HL-60 (cell line): ENCODE measurements around the gene CLEC4M.

Source experiments
- DNase-seq, 2 experiments: peaks; one replicate each; pipeline ENCODE4 v3.0.0-alpha.2; 2010 to 2020; ENCODE audit warnings: low read depth in 1 of 2, low spot score in 1 of 2
- H3K27ac ChIP-seq: fragments of 250-450 bp; sonication (Bioruptor Pico); replicated peaks from 2 replicates; pipeline ENCODE4 v1.5.1; 2020; ENCODE audit warnings: mild to moderate bottlenecking, moderate library complexity
- H3K27me3 ChIP-seq: fragments of 250-450 bp; sonication (Bioruptor Pico); 2 replicates; pipeline ENCODE4 v1.5.1; 2021; ENCODE audit warnings: mild to moderate bottlenecking, moderate library complexity; ENCODE audit not compliant: insufficient read depth, poor library complexity, severe bottlenecking
- H3K4me3 ChIP-seq: replicated peaks from 2 replicates; pipeline ENCODE4 v1.5.1; 2011; ENCODE audit warnings: mild to moderate bottlenecking, control low read depth, low read length; ENCODE audit not compliant: insufficient read depth
- GABPA ChIP-seq: IDR thresholded peaks from 2 replicates; pipeline ENCODE4 v1.6.1; 2012; ENCODE audit warnings: low read depth
- POLR2AphosphoS5 ChIP-seq: IDR thresholded peaks from 2 replicates; pipeline ENCODE4 v1.6.1; 2012; ENCODE audit warnings: low read depth
- SPI1 ChIP-seq: IDR thresholded peaks from 2 replicates; pipeline ENCODE4 v1.6.1; 2012; ENCODE audit warnings: low read depth, mild to moderate bottlenecking, borderline replicate concordance
- TF ChIP-seq, protein P1 (sequence below): IDR thresholded peaks from 2 replicates; pipeline ENCODE4 v1.6.1; 2012; ENCODE audit warnings: low read depth; ENCODE audit not compliant: insufficient replicate concordance
- TF ChIP-seq, protein P2 (sequence below): IDR thresholded peaks from one replicate; pipeline ENCODE4 v1.5.1; 2011; ENCODE audit warnings: low read length, control low read depth, inconsistent platforms; ENCODE audit not compliant: insufficient read depth

The CLEC4M gene

DNA sequence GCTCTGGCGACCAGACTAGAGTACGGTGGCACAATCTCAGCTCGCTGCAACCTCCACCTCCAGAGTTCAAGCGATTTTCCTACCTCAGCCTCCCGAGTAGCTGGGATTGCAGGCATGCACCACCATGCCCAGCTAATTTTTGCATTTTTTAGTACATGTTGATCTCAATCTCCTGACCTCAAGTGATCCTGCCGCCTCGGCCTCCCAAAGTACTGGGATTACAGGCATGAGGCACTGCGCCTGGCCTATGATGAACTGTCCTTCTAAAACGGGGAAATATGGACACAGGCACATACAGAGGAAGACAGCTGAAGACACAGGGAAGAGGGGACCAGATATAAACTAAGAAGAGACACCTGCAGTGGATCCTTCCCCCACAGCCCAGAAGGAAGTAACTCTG lies 12.7 kb downstream of the CLEC4M start:
- no peak for DNase-seq
- H3K27ac ChIP-seq: no peak overlapping the region
- H3K27me3 ChIP-seq: no peaks in the 10 kb centered on the region
- H3K4me3 ChIP-seq: no peak overlapping the region
- no peak for TF ChIP-seq GABPA
- TF ChIP-seq, protein P1, sequence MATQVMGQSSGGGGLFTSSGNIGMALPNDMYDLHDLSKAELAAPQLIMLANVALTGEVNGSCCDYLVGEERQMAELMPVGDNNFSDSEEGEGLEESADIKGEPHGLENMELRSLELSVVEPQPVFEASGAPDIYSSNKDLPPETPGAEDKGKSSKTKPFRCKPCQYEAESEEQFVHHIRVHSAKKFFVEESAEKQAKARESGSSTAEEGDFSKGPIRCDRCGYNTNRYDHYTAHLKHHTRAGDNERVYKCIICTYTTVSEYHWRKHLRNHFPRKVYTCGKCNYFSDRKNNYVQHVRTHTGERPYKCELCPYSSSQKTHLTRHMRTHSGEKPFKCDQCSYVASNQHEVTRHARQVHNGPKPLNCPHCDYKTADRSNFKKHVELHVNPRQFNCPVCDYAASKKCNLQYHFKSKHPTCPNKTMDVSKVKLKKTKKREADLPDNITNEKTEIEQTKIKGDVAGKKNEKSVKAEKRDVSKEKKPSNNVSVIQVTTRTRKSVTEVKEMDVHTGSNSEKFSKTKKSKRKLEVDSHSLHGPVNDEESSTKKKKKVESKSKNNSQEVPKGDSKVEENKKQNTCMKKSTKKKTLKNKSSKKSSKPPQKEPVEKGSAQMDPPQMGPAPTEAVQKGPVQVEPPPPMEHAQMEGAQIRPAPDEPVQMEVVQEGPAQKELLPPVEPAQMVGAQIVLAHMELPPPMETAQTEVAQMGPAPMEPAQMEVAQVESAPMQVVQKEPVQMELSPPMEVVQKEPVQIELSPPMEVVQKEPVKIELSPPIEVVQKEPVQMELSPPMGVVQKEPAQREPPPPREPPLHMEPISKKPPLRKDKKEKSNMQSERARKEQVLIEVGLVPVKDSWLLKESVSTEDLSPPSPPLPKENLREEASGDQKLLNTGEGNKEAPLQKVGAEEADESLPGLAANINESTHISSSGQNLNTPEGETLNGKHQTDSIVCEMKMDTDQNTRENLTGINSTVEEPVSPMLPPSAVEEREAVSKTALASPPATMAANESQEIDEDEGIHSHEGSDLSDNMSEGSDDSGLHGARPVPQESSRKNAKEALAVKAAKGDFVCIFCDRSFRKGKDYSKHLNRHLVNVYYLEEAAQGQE: no peak
- TF ChIP-seq, protein P2, sequence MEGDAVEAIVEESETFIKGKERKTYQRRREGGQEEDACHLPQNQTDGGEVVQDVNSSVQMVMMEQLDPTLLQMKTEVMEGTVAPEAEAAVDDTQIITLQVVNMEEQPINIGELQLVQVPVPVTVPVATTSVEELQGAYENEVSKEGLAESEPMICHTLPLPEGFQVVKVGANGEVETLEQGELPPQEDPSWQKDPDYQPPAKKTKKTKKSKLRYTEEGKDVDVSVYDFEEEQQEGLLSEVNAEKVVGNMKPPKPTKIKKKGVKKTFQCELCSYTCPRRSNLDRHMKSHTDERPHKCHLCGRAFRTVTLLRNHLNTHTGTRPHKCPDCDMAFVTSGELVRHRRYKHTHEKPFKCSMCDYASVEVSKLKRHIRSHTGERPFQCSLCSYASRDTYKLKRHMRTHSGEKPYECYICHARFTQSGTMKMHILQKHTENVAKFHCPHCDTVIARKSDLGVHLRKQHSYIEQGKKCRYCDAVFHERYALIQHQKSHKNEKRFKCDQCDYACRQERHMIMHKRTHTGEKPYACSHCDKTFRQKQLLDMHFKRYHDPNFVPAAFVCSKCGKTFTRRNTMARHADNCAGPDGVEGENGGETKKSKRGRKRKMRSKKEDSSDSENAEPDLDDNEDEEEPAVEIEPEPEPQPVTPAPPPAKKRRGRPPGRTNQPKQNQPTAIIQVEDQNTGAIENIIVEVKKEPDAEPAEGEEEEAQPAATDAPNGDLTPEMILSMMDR: no peak
- no peak for TF ChIP-seq POLR2AphosphoS5
- TF ChIP-seq SPI1: no peak

DNA sequence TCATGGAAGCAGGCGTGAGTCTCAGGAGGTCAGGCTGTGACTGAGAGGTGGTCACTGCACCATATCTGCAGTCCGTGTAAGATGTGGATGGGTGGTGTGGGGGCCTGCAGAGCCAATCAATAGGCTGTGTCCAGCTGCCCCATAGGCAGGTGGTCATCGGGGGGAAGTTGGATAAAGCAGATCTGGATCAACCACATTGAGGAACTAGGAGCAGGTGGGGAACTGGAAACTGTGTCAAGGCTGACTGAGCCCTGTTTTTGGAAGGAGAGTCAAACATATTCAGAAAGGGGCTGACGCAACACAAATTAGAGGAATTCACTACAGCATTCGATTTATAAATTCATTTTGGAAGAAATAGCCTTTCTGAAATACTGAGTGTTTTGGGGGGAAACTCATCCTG lies 15.0 kb downstream of the CLEC4M start:
- Histone ChIP-seq H3K27ac (peak overlapping the region; percentile 41), H3K27me3 (no peaks in the 10 kb centered on the region), H3K4me3 (no peak overlapping the region)
- TF ChIP-seq, protein P2: no peak
- TF ChIP-seq, protein P1: no peak
- peak; percentile 80 for TF ChIP-seq POLR2AphosphoS5
- peak; percentile 89 for TF ChIP-seq SPI1
- no peak for TF ChIP-seq GABPA
- DNase-seq: peak; percentile 50 to 69

DNA sequence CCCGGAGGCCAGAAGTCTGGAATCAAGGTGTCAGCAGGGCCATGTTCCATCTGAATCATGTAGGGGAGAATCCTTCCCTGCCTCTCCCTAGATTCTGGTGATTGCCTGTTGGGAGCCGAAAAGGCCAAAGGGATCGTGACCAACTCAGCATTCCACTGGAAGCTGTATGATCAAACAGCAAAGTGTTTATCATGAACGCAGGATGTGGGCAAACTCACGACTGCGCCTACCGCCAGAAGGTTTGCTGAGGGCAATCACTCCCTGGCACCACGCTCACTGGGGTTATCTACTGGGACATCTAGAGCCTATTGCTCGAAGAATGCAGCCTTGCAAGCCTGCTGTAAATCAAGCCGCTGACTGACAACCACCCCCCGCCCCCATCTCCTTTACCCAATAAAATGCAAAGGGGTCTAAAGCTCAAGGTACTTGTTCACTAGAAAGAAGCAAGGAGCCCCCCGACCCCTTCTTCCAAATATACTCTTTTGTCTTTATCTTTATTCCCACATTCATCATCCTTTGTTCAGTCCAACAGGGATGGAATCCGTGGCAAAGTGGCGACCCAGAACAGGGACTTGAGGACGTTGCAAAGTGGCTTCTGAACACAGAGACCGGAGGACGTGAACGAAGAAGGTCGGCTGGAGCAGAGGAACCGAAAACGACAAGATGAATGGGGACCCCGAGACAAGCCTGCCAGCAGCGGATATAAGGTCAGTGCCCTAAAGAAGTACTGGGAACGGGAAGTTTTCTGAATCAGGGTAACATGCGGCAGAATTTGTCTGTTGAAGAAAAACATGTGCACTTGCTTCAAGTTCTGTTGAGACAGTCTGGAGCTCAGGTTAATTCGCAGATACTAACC lies 16.8 kb downstream of the CLEC4M start:
- H3K27me3 ChIP-seq: no peaks in the 10 kb centered on the region
- no peak overlapping the region for H3K27ac ChIP-seq
- no peak overlapping the region for H3K4me3 ChIP-seq
- DNase-seq: no peak
- no peak for TF ChIP-seq POLR2AphosphoS5

DNA sequence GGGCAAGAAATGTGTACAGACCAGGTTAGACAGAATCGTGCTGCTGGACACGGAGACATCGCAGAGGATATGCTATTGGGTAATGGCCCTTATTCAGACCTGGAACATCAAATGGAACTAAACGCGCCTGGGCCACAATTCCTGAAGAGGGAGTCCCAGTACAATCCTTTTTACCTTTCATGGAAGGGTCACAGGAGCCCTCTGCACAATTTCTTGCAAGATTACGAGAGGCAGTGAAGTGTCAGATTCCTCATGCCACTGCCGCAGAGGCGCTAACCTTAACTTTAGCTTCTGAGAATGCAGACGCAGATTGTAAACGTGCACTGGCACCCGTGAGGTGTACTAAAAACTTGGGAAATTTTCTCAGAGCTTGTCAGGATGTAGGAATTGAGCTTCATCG lies 18.1 kb downstream of the CLEC4M start:
- H3K27me3 ChIP-seq: no peaks in the 10 kb centered on the region

More for the DNA sequence above, 18.1 kb downstream of the CLEC4M start:
- no peak for DNase-seq
- TF ChIP-seq, protein P1: no peak
- TF ChIP-seq GABPA (no peak), SPI1 (no peak), POLR2AphosphoS5 (no peak)
- TF ChIP-seq, protein P2: no peak
- Histone ChIP-seq H3K4me3 (no peak overlapping the region), H3K27ac (no peak overlapping the region)
